Spleen (tissue), 11 donors: ENCODE data around the gene DEPDC1B. TPM values are rescaled to one million over a fixed set of nuclear protein-coding genes. Genes with fewer than 3 reads are reported as not detected.

Experiments used
- DNase-seq: peaks from one replicate; pipeline ENCODE4 v3.0.0-alpha.2; 2020
- H3K27ac ChIP-seq, 8 donors: fragments of 200-600 bp; sonication (generic) in 7 of 8; 1 replicate in 4 of 8; 2 replicates in 4 of 8; pipeline versions ENCODE4 v1.5.0 to v1.8.0; 2016 to 2021; ENCODE audit warnings: inconsistent platforms in 4 of 8, mild to moderate bottlenecking in 4 of 8, moderate library complexity in 1 of 8
- H3K27me3 ChIP-seq, 7 donors: fragments of 200-600 bp; sonication (generic) in 6 of 7; replicated peaks in 1 of 7; 1 replicate in 4 of 7; 2 replicates in 3 of 7; pipeline versions ENCODE4 v1.5.0 to v1.8.0; 2016 to 2021; ENCODE audit warnings: inconsistent platforms in 3 of 7, mild to moderate bottlenecking in 1 of 7
- H3K36me3 ChIP-seq, 6 donors: fragments of 200-600 bp; sonication (generic) in 5 of 6; 1 replicate in 4 of 6; 2 replicates in 2 of 6; pipeline versions ENCODE4 v1.5.0 to v1.8.0; 2016 to 2021; ENCODE audit warnings: inconsistent platforms in 2 of 6
- H3K4me1 ChIP-seq, 6 donors: fragments of 200-600 bp; sonication (generic) in 5 of 6; 1 replicate in 3 of 6; 2 replicates in 3 of 6; pipeline versions ENCODE4 v1.5.0 to v1.8.0; 2016 to 2021; ENCODE audit warnings: inconsistent platforms in 3 of 6
- H3K4me3 ChIP-seq, 8 donors: fragments of 200-600 bp; sonication (generic) in 7 of 8; 1 replicate in 4 of 8; 2 replicates in 4 of 8; pipeline versions ENCODE4 v1.5.0 to v1.8.0; 2016 to 2021; ENCODE audit warnings: inconsistent platforms in 4 of 8, mild to moderate bottlenecking in 4 of 8, moderate library complexity in 2 of 8
- H3K9me3 ChIP-seq, 8 donors: fragments of 200-600 bp; sonication (generic) in 7 of 8; 1 replicate in 4 of 8; 2 replicates in 4 of 8; pipeline versions ENCODE4 v1.5.0 to v1.8.0; 2016 to 2021; ENCODE audit warnings: inconsistent platforms in 4 of 8
- CTCF ChIP-seq, 11 experiments: fragments of 200-600 bp in 7 of 11; fragments of 450-650 bp in 4 of 11; sonication (generic) in 4 of 11; IDR thresholded peaks in 8 of 11; conservative IDR thresholded peaks in 3 of 11; 1 replicate in 7 of 11; 2 replicates in 4 of 11; pipeline versions ENCODE4 v1.4.0 to v1.8.0; 2016 to 2021; ENCODE audit warnings: antibody characterized with exemption in 11 of 11, inconsistent platforms in 4 of 11, mild to moderate bottlenecking in 1 of 11
- POLR2A ChIP-seq, 3 donors: fragments of 450-650 bp; IDR thresholded peaks; one replicate each; pipeline ENCODE4 v1.5.1; 2017; ENCODE audit warnings: antibody characterized with exemption in 3 of 3, mild to moderate bottlenecking in 1 of 3
- POLR2AphosphoS5 ChIP-seq, 3 donors: sonication (generic); formaldehyde crosslinking; IDR thresholded peaks; one replicate each; pipeline ENCODE4 v1.5.1; 2017; ENCODE audit warnings: antibody characterized with exemption in 3 of 3
- WGBS, 5 donors: extraction: QIAGEN DNeasy Blood & Tissue Kit in 3 of 5; methylation state at CpG; one replicate each; pipeline versions ENCODE4 v1.1.5 to v1.1.7; 2013 to 2018; 5-methylcytosine and 5-hydroxymethylcytosine counted together
- intact Hi-C: fragments of 100-400 bp; cut with DNase I; formaldehyde crosslinking; loops from one replicate; pipeline ENCODE4 v1.15.0; 2023; ENCODE audit warnings: low total_unique reads
- polyA plus RNA-seq, 3 donors: library from polyadenylated mRNA; stranded (reverse); fragments of 200-250 nt; gene quantifications; one replicate each; pipeline ENCODE4 v1.2.1, GENCODE V29; 2013
- total RNA-seq, 7 donors: library from RNA; depleted of rRNA in 3 of 7; stranded (reverse); fragments of >200 nt in 3 of 7; fragmentation: NEBNext Ultra II Directional in 4 of 7; extraction: Animal tissue kit (Norgen Biotek cat#: 25700) in 4 of 7; gene quantifications; one replicate each; pipeline versions ENCODE4 v1.1.0 to v1.2.1, GENCODE V29; 2016 to 2021
- donor health status: healthy with polysubstance abuse.
- donor health status: DM: no; HTN: no; CAD: no; lungs with moderate emphysema.
- donor health status: DM: no; HTN: no; CAD: no.
- donor health status: Bipolar disorder and iron deficiency.
- donor health status: healthy.
- donor health status: DM: no; HTN: no; CAD: no.
- donor health status: DM: yes; HTN: yes; CAD: no.

DEPDC1B gene
- total and polyA plus RNA-seq, 10 donors: 0.63 to 5.6 (median 2.4) TPM

- WGBS, 5 donors: 94 to 99% (median 97%) methylated on average over 6 of the region's 6 CpGs
- H3K36me3 ChIP-seq: no peaks in the 10 kb centered on the region
- H3K4me3 ChIP-seq: no peak overlapping the region
- DNase-seq: no peak
- H3K27me3 ChIP-seq: no peaks in the 10 kb centered on the region
- H3K27ac ChIP-seq: no peak overlapping the region
- no peaks in the 10 kb centered on the region for H3K9me3 ChIP-seq
- no peaks in the 10 kb centered on the region for H3K4me1 ChIP-seq
- intact Hi-C loops: loop anchor here (5.0 kb wide), 1 partner anchor 860 kb away; no protein-coding TSS in a partner anchor
- TF ChIP-seq POLR2AphosphoS5 (IDR thresholded peaks at IDR 0.05) (no peak), POLR2A (IDR thresholded peaks at IDR 0.05) (no peak), CTCF (IDR thresholded peaks at IDR 0.05 in 8 of 11, conservative IDR thresholded peaks at IDR 0.05 in 3 of 11) (no peak)
These were observed 27.9 kb downstream of the DEPDC1B start for GRCh38 chr5:60671899-60672692.

DNA sequence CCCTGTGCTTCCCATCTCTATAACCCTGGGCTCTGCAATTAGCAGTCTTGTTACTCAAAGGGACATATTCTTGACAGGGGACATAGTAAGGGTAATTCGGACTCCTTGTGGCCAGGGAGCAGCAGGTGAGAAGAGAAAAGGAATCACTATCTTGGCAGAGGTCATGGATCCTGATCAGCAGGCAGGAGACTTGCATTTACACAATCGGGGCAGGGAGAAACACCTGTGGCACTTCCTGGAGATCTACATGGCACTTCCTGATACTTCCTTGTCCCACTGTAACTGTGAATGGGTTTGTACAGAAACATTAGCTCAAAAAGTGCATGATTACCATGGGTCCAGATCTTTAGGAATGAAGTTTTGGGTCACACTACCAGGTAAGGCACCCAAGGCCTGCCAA lies 29.2 kb downstream of the DEPDC1B start:
- intact Hi-C loops: loop anchor here (5.0 kb wide), 1 partner anchor 858 kb away; no protein-coding TSS in a partner anchor

GRCh38 chr5:60668686-60669304 lies 31.2 kb downstream of the DEPDC1B start:
- Histone ChIP-seq H3K27ac (no peak overlapping the region), H3K4me3 (no peak overlapping the region), H3K4me1 (no peaks in the 10 kb centered on the region), H3K9me3 (no peaks in the 10 kb centered on the region), H3K27me3 (no peaks in the 10 kb centered on the region), H3K36me3 (peaks cover 0 to 4% (median 0%) of the 10 kb centered on the region in 6 donors)
- intact Hi-C loops: no loop called here
- TF ChIP-seq POLR2A (IDR thresholded peaks at IDR 0.05) (no peak), CTCF (IDR thresholded peaks at IDR 0.05 in 8 of 11, conservative IDR thresholded peaks at IDR 0.05 in 3 of 11) (peak in 10 of 11 experiments; percentile 20 to 61 (median 48)), POLR2AphosphoS5 (IDR thresholded peaks at IDR 0.05) (no peak)
- no peak for DNase-seq

More for the DNA sequence above, 29.2 kb downstream of the DEPDC1B start:
- Histone ChIP-seq H3K4me1 (no peaks in the 10 kb centered on the region), H3K27ac (no peak overlapping the region), H3K27me3 (no peaks in the 10 kb centered on the region), H3K36me3 (peaks cover 0 to 4% (median 0%) of the 10 kb centered on the region in 6 donors), H3K4me3 (no peak overlapping the region), H3K9me3 (no peaks in the 10 kb centered on the region)
- TF ChIP-seq POLR2AphosphoS5 (IDR thresholded peaks at IDR 0.05) (no peak), CTCF (IDR thresholded peaks at IDR 0.05 in 8 of 11, conservative IDR thresholded peaks at IDR 0.05 in 3 of 11) (no peak), POLR2A (IDR thresholded peaks at IDR 0.05) (no peak)
- WGBS, 5 donors: 89 to 96% (median 92%) methylated on average over 2 of the region's 2 CpGs
- DNase-seq: no peak
